ENCODE data around the gene GNE.
A peak's percentile ranks its signal among the peaks of the same experiment; 100 is the strongest.

The GNE gene

DNA sequence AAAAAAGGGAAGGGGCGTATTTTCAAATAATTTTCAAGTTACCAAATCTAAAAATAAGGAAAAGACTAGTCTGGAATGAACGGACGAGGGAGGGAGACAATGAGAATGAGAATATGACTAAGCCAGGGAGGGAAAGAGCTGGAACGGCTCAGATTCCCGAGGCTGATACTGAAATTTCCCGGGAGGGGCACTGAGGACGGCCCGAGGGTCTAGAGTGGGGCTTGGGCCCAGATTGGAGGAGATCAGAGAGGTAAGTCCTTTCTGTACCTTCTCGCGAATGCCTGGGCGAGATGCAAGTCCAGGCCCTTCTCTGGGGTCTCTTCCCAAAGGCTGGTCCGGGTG lies 92.5 kb downstream of the GNE start:
- Histone ChIP-seq H3K4me1 (ENCODE audit: control insufficient read depth, insufficient read depth, low read length, poor library complexity, severe bottlenecking) (peaks cover 5% of the 10 kb centered on the region), H3K9me3 (ENCODE audit: control insufficient read depth, low read length) (no peaks in the 10 kb centered on the region), H3K36me3 (ENCODE audit: control insufficient read depth, insufficient read depth, low read length) (peaks cover 7% of the 10 kb centered on the region), H3K4me3 (ENCODE audit: insufficient read depth, low read depth, low read length, poor library complexity, severe bottlenecking) (peak overlapping the region; percentile 52), H3K27ac (ENCODE audit: insufficient read depth, low read length, poor library complexity, severe bottlenecking) (no peak overlapping the region), H3K27me3 (replicated peaks; ENCODE audit: control insufficient read depth, insufficient read depth, low read length, poor library complexity, severe bottlenecking) (no peaks in the 10 kb centered on the region)
- no peak for DNase-seq

DNA sequence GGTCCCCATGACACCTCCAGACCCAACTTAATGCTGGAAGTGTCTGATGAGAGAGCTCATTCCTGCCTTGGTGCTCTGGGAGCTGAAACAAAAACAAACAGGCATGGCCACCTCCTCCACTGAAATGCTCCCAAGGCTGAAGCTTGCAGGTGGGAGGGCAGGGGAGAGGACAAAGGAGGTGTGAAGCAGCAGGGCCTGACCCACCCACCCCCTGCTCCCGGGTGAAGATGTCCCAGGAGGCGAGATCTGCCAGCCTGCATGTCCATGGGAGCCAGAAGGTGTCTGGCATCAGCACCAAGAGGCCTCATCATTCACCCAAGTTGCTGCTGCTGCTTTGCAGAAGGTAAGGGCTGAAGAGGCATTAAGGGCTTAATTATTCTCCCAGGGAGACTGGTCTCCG lies 93.3 kb downstream of the GNE start:
- Histone ChIP-seq H3K4me1 (ENCODE audit: control insufficient read depth, insufficient read depth, low read length, poor library complexity, severe bottlenecking) (peaks cover 5% of the 10 kb centered on the region), H3K9me3 (ENCODE audit: control insufficient read depth, low read length) (no peaks in the 10 kb centered on the region), H3K27me3 (replicated peaks; ENCODE audit: control insufficient read depth, insufficient read depth, low read length, poor library complexity, severe bottlenecking) (no peaks in the 10 kb centered on the region), H3K36me3 (ENCODE audit: control insufficient read depth, insufficient read depth, low read length) (peaks cover 7% of the 10 kb centered on the region), H3K27ac (ENCODE audit: insufficient read depth, low read length, poor library complexity, severe bottlenecking) (no peak overlapping the region), H3K4me3 (ENCODE audit: insufficient read depth, low read depth, low read length, poor library complexity, severe bottlenecking) (no peak overlapping the region)
- no peak for DNase-seq
